ENCODE data around the gene EMP1. TPM values are rescaled to one million over a fixed set of nuclear protein-coding genes. Genes with fewer than 3 reads are reported as not detected.

EMP1 gene
- total RNA-seq, 2 donors from 2014 or later = 265 to 667 TPM

DNA sequence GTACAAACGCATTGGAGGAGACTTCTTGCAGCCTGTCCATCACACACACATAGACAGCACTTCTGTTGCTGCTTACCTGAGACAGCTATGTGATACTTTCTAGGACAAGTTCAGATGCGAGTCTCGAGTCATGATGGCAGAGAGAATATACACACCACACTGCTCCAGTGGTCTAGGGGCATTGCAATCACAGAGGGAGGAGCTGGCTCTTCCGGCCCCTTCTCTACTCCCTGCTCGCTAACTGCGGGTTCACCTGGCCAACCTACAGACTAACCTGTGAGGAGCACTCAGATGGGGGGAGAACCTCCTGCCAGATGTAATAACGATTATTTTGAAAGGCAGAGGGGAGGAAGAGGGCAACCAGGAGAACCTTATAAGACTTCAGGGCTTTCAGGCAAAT, 30.7 kb downstream of the EMP1 start:
- TF ChIP-seq, protein P1, sequence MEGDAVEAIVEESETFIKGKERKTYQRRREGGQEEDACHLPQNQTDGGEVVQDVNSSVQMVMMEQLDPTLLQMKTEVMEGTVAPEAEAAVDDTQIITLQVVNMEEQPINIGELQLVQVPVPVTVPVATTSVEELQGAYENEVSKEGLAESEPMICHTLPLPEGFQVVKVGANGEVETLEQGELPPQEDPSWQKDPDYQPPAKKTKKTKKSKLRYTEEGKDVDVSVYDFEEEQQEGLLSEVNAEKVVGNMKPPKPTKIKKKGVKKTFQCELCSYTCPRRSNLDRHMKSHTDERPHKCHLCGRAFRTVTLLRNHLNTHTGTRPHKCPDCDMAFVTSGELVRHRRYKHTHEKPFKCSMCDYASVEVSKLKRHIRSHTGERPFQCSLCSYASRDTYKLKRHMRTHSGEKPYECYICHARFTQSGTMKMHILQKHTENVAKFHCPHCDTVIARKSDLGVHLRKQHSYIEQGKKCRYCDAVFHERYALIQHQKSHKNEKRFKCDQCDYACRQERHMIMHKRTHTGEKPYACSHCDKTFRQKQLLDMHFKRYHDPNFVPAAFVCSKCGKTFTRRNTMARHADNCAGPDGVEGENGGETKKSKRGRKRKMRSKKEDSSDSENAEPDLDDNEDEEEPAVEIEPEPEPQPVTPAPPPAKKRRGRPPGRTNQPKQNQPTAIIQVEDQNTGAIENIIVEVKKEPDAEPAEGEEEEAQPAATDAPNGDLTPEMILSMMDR (IDR thresholded peaks at IDR 0.05) = no peak
- Histone ChIP-seq H3K4me3 (no peak overlapping the region), H3K9me3 (no peaks in the 10 kb centered on the region), H3K27me3 (no peaks in the 10 kb centered on the region), H3K36me3 (no peaks in the 10 kb centered on the region), H3K27ac (no peak overlapping the region), H3K9ac (ENCODE audit: low read depth in 2 of 2, low read length in 2 of 2) (no peak overlapping the region), H3K4me1 (no peaks in the 10 kb centered on the region)
- intact Hi-C loops (cut with DNase I) = no loop called here
- no peak for DNase-seq

DNA sequence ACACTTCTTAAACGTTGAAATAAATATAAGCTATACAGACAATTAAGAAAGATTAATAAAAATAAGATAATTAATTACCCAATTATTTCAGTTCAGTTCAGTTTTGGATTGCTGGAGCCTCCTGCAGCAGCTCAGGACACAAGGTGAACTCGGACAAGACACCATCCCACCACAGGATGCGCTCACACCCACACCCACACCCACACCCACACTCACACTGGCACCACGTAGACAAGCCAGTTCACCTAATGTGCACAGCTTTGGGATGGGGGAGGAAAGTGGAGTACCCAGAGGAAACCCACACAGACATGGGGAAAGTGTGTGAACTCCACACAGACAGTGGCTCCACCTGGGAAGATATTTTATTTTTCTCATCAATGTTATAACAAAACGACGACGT, 32.1 kb downstream of the EMP1 start:
- intact Hi-C loops (cut with DNase I) = no loop called here

GRCh38 chr12:13229504-13229903, 33.0 kb downstream of the EMP1 start:
- no peak for DNase-seq
- Histone ChIP-seq H3K27ac (no peak overlapping the region), H3K9ac (ENCODE audit: low read depth in 2 of 2, low read length in 2 of 2) (no peak overlapping the region), H3K4me3 (no peak overlapping the region), H3K36me3 (no peaks in the 10 kb centered on the region), H3K27me3 (no peaks in the 10 kb centered on the region), H3K9me3 (no peaks in the 10 kb centered on the region), H3K4me1 (no peaks in the 10 kb centered on the region)
- TF ChIP-seq, protein P1 (IDR thresholded peaks at IDR 0.05) = no peak
- intact Hi-C loops (cut with DNase I) = no loop called here

More for the DNA sequence above, 32.1 kb downstream of the EMP1 start:
- Histone ChIP-seq H3K27ac (no peak overlapping the region), H3K27me3 (no peaks in the 10 kb centered on the region), H3K36me3 (no peaks in the 10 kb centered on the region), H3K9me3 (no peaks in the 10 kb centered on the region), H3K4me3 (no peak overlapping the region), H3K9ac (ENCODE audit: low read depth in 2 of 2, low read length in 2 of 2) (no peak overlapping the region), H3K4me1 (no peaks in the 10 kb centered on the region)
- no peak for DNase-seq
- TF ChIP-seq, protein P1 (IDR thresholded peaks at IDR 0.05) = no peak

- no peak overlapping the region for H3K9ac ChIP-seq (ENCODE audit: low read depth in 2 of 2, low read length in 2 of 2)
- no peaks in the 10 kb centered on the region for H3K9me3 ChIP-seq
- TF ChIP-seq, protein P1 (IDR thresholded peaks at IDR 0.05) = no peak
- no peak overlapping the region for H3K4me3 ChIP-seq
- H3K36me3 ChIP-seq = no peaks in the 10 kb centered on the region
- intact Hi-C loops (cut with DNase I) = no loop called here
- H3K27me3 ChIP-seq = no peaks in the 10 kb centered on the region
- H3K27ac ChIP-seq = no peak overlapping the region
- no peak for DNase-seq
- no peaks in the 10 kb centered on the region for H3K4me1 ChIP-seq
These were observed 34.0 kb downstream of the EMP1 start for GRCh38 chr12:13230500-13230899.

GRCh38 chr12:13233830-13234641, 37.5 kb downstream of the EMP1 start:
- no peaks in the 10 kb centered on the region for H3K36me3 ChIP-seq
- H3K4me3 ChIP-seq = no peak overlapping the region
- peak; percentile 70 for DNase-seq
- H3K27me3 ChIP-seq = no peaks in the 10 kb centered on the region
- intact Hi-C loops (cut with DNase I) = no loop called here
- no peak overlapping the region for H3K9ac ChIP-seq (ENCODE audit: low read depth in 2 of 2, low read length in 2 of 2)
- H3K9me3 ChIP-seq = no peaks in the 10 kb centered on the region
- H3K27ac ChIP-seq = no peak overlapping the region
- no peaks in the 10 kb centered on the region for H3K4me1 ChIP-seq
- TF ChIP-seq, protein P1 (IDR thresholded peaks at IDR 0.05) = peak; percentile 65

Measured in colonic mucosa (tissue), 4 donors.